ENCODE results near the gene WASHC1.
"Not testable (repeated sequence)": the region's sequence is repeated elsewhere in the genome, so short reads cannot be mapped to it uniquely, and the experiment has no call there.

WASHC1 gene, protein sequence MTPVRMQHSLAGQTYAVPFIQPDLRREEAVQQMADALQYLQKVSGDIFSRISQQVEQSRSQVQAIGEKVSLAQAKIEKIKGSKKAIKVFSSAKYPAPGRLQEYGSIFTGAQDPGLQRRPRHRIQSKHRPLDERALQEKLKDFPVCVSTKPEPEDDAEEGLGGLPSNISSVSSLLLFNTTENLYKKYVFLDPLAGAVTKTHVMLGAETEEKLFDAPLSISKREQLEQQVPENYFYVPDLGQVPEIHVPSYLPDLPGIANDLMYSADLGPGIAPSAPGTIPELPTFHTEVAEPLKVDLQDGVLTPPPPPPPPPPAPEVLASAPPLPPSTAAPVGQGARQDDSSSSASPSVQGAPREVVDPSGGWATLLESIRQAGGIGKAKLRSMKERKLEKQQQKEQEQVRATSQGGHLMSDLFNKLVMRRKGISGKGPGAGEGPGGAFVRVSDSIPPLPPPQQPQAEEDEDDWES

DNA sequence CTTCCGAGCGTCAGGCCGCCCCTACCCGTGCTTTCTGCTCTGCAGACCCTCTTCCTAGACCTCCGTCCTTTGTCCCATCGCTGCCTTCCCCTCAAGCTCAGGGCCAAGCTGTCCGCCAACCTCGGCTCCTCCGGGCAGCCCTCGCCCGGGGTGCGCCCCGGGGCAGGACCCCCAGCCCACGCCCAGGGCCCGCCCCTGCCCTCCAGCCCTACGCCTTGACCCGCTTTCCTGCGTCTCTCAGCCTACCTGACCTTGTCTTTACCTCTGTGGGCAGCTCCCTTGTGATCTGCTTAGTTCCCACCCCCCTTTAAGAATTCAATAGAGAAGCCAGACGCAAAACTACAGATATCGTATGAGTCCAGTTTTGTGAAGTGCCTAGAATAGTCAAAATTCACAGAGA, at the start of gene WASHC1:
TSS of gene WASHC1 (minus strand) at position 101 of the 400 bp plus-strand sequence. CDS start 4,457 bp downstream, outside the sequence.
- DNase-seq (ENCODE audit: low read depth), result not testable (repeated sequence)

DNA sequence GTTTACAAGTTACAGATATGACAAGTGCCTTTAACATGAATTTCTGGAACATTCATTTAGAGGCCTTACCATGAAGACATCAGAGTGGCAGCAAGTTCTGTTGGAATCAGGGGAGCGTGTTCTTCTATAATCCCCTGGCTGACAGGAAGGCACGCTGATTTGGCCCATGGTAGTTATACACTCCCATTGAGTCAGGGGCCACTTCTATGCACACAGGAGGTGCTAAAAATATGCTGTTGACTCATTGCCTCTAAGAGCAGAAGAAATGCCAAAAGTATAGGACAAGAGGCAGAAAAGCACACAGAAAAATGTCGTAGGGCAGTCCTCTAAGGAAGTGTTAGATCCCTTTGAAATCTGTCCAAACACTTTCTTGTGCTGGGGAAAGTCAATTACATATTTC, 49.1 kb upstream of the WASHC1 start:
- DNase-seq (ENCODE audit: low read depth), result not testable (repeated sequence)

- DNase-seq (ENCODE audit: low read depth), result not testable (repeated sequence)
Observed at GRCh38 chr9:76389-76788, 47.1 kb upstream of the WASHC1 start.

DNA sequence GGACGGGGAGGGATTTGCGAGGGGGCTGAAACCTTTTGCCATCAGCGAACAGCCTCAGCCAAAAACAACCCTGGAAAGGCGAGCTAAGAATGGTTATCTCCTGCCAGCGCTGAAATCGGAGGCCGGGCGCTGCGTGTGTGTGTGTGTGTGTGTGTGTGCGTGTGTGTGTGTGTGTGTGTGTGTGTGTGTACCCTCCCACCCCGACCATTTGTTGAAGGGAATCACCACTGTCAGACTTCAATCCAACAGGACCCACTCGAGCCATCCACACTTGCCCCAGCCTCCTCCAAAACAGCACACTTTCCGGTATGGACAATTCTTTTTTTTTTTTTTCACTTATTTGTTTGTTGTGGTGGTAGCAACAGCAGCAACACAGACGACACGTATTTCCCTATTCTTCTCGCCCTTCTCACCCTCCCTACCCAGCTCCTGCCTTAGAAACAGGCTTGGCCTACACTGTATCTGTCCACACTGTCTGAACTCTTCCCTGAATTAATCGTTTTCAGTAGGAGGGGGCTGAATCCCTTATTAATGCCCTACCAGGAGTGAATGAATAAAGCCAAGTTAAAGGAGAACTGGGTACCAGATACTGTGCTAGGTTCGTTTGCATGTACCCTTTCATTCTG, 44.8 kb upstream of the WASHC1 start:
- not testable (repeated sequence) for DNase-seq (ENCODE audit: low read depth)

- not testable (repeated sequence) for DNase-seq (ENCODE audit: low read depth)
Observed at GRCh38 chr9:73076-73899, 44.0 kb upstream of the WASHC1 start.

GRCh38 chr9:63031-63629, 33.9 kb upstream of the WASHC1 start:
- DNase-seq (ENCODE audit: low read depth), result not testable (repeated sequence)

- not testable (repeated sequence) for DNase-seq (ENCODE audit: low read depth)
Observed at GRCh38 chr9:52678-53077, 23.4 kb upstream of the WASHC1 start.

- DNase-seq (ENCODE audit: low read depth), result not testable (repeated sequence)
Observed at GRCh38 chr9:48190-48842, 19.1 kb upstream of the WASHC1 start.

DNA sequence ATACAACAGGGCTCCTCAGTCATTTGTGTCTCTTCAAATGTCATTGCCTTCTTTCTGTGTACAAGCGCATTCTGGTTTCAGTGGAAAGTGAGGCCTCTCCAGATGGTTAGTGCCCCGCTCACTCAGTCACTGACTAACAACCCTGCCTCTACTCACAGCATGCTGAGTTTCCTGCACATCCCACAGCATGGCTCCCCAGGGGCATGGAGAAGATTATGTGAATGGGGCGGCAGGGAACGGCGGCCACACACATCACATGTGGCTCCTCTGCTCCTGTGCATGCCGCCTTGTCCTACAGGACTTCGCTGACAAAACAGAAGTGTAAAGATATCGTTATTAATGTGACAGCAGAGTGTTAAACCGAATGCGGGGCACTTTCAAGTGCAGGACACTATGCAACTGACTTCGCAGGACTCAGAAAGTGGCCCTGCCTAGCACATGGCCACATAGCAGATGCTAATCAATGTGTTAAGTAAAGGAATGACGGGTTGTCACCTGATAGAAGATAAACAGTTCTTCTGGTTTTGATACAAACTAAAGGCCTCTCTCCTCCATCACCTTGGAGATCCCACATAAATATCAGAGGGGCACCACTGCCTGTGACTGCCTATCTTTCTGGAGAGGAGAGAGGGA, 17.5 kb upstream of the WASHC1 start:
- DNase-seq (ENCODE audit: low read depth), result not testable (repeated sequence)

DNA sequence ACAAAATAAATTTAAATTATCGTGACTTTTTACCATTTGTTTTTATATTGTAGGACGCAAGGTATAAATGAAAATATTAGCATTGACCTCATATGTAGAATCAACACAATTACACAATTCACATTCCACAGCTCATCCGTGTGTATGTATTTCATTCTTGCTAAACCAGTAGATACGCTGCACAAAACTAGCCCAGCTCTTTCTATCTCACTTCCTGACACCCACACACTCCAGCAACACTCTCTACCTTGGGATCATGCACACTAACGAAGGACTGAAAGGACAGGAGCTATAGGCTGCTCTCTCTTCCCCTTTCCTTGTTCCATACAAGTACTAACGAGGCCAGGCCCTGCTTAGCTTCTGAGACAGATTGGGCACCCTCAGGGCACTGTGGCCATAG, 16.9 kb upstream of the WASHC1 start:
- DNase-seq (ENCODE audit: low read depth), result not testable (repeated sequence)

GRCh38 chr9:45180-45878, 16.1 kb upstream of the WASHC1 start:
- not testable (repeated sequence) for DNase-seq (ENCODE audit: low read depth)

DNA sequence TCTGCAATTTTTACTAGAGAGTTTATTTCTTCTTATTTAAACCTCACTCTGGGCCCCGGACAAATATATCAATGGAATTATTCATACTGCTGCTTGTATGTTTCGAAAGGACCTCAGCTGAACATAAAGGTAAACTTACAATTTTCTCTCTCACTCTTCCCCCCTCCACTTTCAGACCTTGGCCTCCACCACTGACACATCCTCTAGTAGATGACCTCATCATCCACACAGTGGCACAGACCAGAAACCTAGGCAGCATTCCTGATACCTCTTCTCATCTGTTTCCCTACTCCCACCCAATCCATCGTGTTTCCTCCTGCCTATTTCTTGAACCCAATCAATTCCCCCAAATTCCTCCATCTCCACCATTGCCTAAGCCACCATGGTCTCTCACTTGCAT, 15.2 kb upstream of the WASHC1 start:
- not testable (repeated sequence) for DNase-seq (ENCODE audit: low read depth)

DNA sequence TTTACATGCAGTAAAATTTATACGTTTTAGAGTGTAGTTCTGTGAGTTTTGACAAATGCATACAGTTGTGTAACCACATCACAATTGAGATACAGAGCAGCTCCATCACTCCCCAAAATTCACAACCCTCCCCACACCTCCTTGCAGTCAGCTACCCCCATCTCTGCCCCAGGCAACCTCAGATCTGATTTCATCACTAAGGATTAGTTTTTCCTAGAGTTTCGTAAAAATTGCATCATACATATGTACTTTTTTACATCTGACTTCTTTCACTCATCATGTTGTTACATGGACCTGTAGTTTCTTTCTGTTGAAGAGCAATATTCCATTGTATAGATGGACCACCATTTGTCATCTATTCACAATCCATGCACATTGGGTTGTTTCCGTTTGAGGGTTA, 14.4 kb upstream of the WASHC1 start:
- DNase-seq (ENCODE audit: low read depth), result not testable (repeated sequence)

DNA sequence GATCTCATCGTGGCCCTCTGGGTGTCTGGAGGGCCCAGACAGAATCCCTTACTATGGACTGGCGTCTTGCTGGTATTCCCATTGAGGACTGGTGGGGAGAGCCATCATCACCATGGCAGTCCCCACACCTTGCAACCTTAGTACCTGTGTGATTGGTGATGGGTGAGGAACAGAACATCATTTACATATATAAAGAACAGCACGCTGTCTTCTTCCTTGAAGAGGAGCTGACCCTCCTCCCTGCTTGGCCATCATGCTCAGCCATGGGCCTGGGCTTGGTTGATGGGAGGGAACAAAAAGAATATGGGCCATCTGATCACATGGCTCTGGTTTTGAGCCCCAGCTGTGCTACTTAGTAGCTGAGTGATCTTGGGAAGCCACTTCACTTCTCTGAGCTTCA, 13.9 kb upstream of the WASHC1 start:
- DNase-seq (ENCODE audit: low read depth), result not testable (repeated sequence)

- not testable (repeated sequence) for DNase-seq (ENCODE audit: low read depth)
Observed at GRCh38 chr9:41819-42218, 12.6 kb upstream of the WASHC1 start.

DNA sequence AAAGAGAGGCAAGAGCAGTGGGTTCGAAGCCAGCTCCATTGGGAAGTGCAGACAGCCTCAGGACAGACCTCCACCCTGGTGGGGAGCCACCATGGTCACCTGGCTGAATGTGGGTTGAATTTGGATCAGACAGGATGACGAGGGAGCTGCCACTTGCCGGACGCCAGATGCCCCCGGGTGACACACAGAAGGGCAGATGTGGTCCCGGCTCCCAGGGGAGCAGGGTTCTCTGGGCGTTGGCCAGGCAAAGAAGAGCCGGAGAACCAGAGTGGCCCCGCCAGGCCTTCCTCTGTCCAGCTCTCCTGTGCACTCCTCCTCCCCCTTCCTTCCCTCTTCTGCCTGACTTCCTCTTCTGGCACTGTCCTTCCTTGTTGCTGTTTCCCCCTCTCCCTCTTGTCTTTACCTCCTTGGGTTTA, 12.0 kb upstream of the WASHC1 start:
- DNase-seq (ENCODE audit: low read depth), result not testable (repeated sequence)

GRCh38 chr9:32308-32707, 3.1 kb upstream of the WASHC1 start:
- not testable (repeated sequence) for DNase-seq (ENCODE audit: low read depth)

DNA sequence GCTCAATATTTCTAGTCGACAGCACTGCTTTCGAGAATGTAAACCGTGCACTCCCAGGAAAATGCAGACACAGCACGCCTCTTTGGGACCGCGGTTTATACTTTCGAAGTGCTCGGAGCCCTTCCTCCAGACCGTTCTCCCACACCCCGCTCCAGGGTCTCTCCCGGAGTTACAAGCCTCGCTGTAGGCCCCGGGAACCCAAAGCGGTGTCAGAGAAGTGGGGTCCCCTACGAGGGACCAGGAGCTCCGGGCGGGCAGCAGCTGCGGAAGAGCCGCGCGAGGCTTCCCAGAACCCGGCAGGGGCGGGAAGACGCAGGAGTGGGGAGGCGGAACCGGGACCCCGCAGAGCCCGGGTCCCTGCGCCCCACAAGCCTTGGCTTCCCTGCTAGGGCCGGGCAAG, 481 bp downstream of the WASHC1 start:
- not testable (repeated sequence) for DNase-seq (ENCODE audit: low read depth)

- not testable (repeated sequence) for DNase-seq (ENCODE audit: low read depth)
Observed at GRCh38 chr9:21621-22020, 7.6 kb downstream of the WASHC1 start.

DNA sequence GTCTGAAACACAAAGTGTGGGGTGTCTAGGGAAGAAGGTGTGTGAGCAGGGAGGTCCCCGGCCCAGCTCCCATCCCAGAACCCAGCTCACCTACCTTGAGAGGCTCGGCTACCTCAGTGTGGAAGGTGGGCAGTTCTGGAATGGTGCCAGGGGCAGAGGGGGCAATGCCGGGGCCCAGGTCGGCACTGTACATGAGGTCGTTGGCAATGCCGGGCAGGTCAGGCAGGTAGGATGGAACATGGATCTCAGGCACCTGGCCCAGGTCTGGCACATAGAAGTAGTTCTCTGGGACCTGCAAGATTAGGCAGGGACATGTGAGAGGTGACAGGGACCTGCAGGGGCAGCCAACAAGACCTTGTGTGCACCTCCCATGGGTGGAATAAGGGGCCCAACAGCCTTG, 12.4 kb downstream of the WASHC1 start:
- DNase-seq (ENCODE audit: low read depth), result not testable (repeated sequence)

Data from stimulated activated CD8-positive, alpha-beta memory T cell treated with anti-CD3 and anti-CD28 coated beads, Interleukin-4, amount 100 ng/mL, for 24 hours (primary cell).